ENCODE data around the gene UNC5B. TPM values are rescaled to one million over a fixed set of nuclear protein-coding genes. Genes with fewer than 3 reads are reported as not detected.
A peak's percentile ranks its signal among the peaks of the same experiment; 100 is the strongest.

Gene UNC5B
- total RNA-seq, 1 experiment from 2014 or later, result 9.9 TPM

GRCh38 chr10:71277914-71278665 lies 65.7 kb downstream of the UNC5B start:
- BruUV-seq (replicated peaks), result no TSS peak
- intact Hi-C loops (cut with micrococcal nuclease; ENCODE audit: unreplicated experiment), result no loop called here
- H3K4me3 ChIP-seq (ENCODE audit: low read depth, low read length, poor library complexity, severe bottlenecking), result no peak overlapping the region
- ChIA-PET POLR2A (ENCODE audit: low non-redundant PET) (interaction anchor here (0.6 kb wide), 1 partner anchor 287 kb away, joined by 3 read pairs; no protein-coding TSS in a partner anchor), CTCF (no interaction called here)
- no peaks in the 10 kb centered on the region for H3K27me3 ChIP-seq (replicated peaks; ENCODE audit: insufficient read depth, low read depth, low read length, poor library complexity)
- no peaks in the 10 kb centered on the region for H3K9me3 ChIP-seq (ENCODE audit: low read depth, low read length, poor library complexity, severe bottlenecking)
- peaks cover 29% of the 10 kb centered on the region for H3K4me1 ChIP-seq (ENCODE audit: insufficient read depth, low read length, poor library complexity, severe bottlenecking)
- peak overlapping the region; percentile 63 for H3K27ac ChIP-seq (ENCODE audit: low read depth, low read length, poor library complexity, severe bottlenecking)
- H3K36me3 ChIP-seq (ENCODE audit: insufficient read depth, low read length, poor library complexity, severe bottlenecking), result no peaks in the 10 kb centered on the region
- TF ChIP-seq EZH2 (IDR thresholded peaks at IDR 0.05; ENCODE audit: borderline replicate concordance, low read depth, low read length, poor library complexity, severe bottlenecking) (no peak), CTCF (conservative IDR thresholded peaks at IDR 0.05; ENCODE audit: low read depth, low read length) (no peak)
- DNase-seq (ENCODE audit: low spot score), result no peak

- ChIA-PET POLR2A (ENCODE audit: low non-redundant PET) (interaction anchor here (0.6 kb wide), 1 partner anchor 65 kb away, joined by 3 read pairs; no protein-coding TSS in a partner anchor), CTCF (interaction anchor here (1.3 kb wide), 1 partner anchor 9 kb away, joined by 8 read pairs; no protein-coding TSS in a partner anchor)
- Histone ChIP-seq H3K4me3 (ENCODE audit: low read depth, low read length, poor library complexity, severe bottlenecking) (no peak overlapping the region), H3K36me3 (ENCODE audit: insufficient read depth, low read length, poor library complexity, severe bottlenecking) (no peaks in the 10 kb centered on the region), H3K9me3 (ENCODE audit: low read depth, low read length, poor library complexity, severe bottlenecking) (no peaks in the 10 kb centered on the region), H3K27me3 (replicated peaks; ENCODE audit: insufficient read depth, low read depth, low read length, poor library complexity) (no peaks in the 10 kb centered on the region), H3K27ac (ENCODE audit: low read depth, low read length, poor library complexity, severe bottlenecking) (peak overlapping the region; percentile 63), H3K4me1 (ENCODE audit: insufficient read depth, low read length, poor library complexity, severe bottlenecking) (peaks cover 29% of the 10 kb centered on the region)
- DNase-seq (ENCODE audit: low spot score), result no peak
- no peak for TF ChIP-seq EZH2 (IDR thresholded peaks at IDR 0.05; ENCODE audit: borderline replicate concordance, low read depth, low read length, poor library complexity, severe bottlenecking)
- no peak for TF ChIP-seq CTCF (conservative IDR thresholded peaks at IDR 0.05; ENCODE audit: low read depth, low read length)
- no TSS peak for BruUV-seq (replicated peaks)
- intact Hi-C loops (cut with micrococcal nuclease; ENCODE audit: unreplicated experiment), result no loop called here
These were observed 66.6 kb downstream of the UNC5B start for GRCh38 chr10:71278691-71279588.

- peaks cover 29% of the 10 kb centered on the region for H3K4me1 ChIP-seq (ENCODE audit: insufficient read depth, low read length, poor library complexity, severe bottlenecking)
- peak overlapping the region; percentile 63 for H3K27ac ChIP-seq (ENCODE audit: low read depth, low read length, poor library complexity, severe bottlenecking)
- peak; percentile 65 for DNase-seq (ENCODE audit: low spot score)
- POLR2A ChIA-PET (ENCODE audit: low non-redundant PET), result interaction anchor here (0.6 kb wide), 2 partner anchors 12 to 66 kb away, joined by 3 to 4 read pairs; no protein-coding TSS in a partner anchor
- H3K4me3 ChIP-seq (ENCODE audit: low read depth, low read length, poor library complexity, severe bottlenecking), result no peak overlapping the region
- no peaks in the 10 kb centered on the region for H3K27me3 ChIP-seq (replicated peaks; ENCODE audit: insufficient read depth, low read depth, low read length, poor library complexity)
- no peaks in the 10 kb centered on the region for H3K9me3 ChIP-seq (ENCODE audit: low read depth, low read length, poor library complexity, severe bottlenecking)
- TF ChIP-seq CTCF (conservative IDR thresholded peaks at IDR 0.05; ENCODE audit: low read depth, low read length) (no peak), EZH2 (IDR thresholded peaks at IDR 0.05; ENCODE audit: borderline replicate concordance, low read depth, low read length, poor library complexity, severe bottlenecking) (no peak)
- H3K36me3 ChIP-seq (ENCODE audit: insufficient read depth, low read length, poor library complexity, severe bottlenecking), result no peaks in the 10 kb centered on the region
- no TSS peak for BruUV-seq (replicated peaks)
- intact Hi-C loops (cut with micrococcal nuclease; ENCODE audit: unreplicated experiment), result loop anchor here (10.0 kb wide), 1 partner anchor 725 kb away; no protein-coding TSS in a partner anchor
- CTCF ChIA-PET, result interaction anchor here (1.3 kb wide), 1 partner anchor 9 kb away, joined by 8 read pairs; no protein-coding TSS in a partner anchor
These were observed 67.3 kb downstream of the UNC5B start for GRCh38 chr10:71279590-71280170.

Measured in A673 (cell line).